NCI-H2029 (cell line): ENCODE data around the gene SLX4IP.

ENCODE experiments used
- DNase-seq: peaks from one replicate; lab custom pipeline; 2025; lab: John Stamatoyannopoulos, UW

The SLX4IP gene

DNA sequence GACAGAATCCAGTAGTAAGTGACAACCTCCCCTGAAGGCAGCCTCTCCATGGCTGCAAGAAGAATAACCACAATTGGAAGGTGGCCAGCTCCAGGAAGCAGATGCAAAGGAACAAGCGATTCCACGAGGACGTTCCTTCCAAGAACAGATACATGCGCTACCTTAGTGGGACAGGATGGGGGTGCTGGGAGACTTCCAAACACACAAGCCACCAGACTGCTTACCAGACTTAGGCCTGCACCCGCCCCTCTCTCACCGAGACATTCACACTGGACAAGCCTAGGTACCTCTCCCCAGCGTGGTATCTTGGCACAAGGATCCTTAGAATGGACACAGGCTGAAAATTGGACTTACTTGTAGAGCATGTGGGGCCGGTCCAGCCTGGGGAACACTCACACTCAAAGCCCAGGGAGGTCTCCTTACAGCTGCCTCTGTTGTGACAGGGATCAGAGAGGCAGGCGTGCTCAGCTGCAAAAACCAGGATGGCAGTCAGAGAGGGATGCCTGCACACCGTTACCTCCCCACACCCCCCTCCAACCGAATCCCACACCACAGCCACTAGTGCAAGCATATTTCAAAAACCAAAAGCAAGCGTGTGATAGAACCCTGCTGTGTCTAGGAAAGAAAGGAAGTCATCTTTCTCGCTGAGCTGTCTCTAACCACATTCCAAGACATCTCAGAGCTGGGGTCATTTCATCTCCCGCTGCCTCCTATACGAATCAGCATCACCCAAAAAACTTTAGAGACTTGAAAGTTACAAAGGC lies 216.3 kb downstream of the SLX4IP start:
- no peak for DNase-seq

DNA sequence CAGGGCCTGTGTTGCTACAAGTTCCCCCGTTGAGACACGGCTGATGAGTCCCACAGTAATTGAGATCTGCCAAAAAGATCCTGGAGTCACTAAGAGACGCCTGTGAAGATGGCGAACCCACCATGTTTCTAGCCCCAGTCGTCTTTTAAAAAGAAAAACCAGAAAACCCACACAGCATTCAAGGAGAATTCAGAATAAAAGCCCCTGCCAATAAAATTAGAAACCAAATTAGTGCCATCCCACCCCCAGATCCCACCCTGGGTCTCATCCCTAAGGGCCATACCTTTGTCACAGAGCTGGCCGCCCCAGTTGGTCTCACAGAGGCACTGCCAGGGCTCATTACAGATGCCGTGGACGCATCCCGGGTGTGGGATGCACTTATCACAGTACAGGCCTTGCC lies 217.1 kb downstream of the SLX4IP start:
- no peak for DNase-seq

DNA sequence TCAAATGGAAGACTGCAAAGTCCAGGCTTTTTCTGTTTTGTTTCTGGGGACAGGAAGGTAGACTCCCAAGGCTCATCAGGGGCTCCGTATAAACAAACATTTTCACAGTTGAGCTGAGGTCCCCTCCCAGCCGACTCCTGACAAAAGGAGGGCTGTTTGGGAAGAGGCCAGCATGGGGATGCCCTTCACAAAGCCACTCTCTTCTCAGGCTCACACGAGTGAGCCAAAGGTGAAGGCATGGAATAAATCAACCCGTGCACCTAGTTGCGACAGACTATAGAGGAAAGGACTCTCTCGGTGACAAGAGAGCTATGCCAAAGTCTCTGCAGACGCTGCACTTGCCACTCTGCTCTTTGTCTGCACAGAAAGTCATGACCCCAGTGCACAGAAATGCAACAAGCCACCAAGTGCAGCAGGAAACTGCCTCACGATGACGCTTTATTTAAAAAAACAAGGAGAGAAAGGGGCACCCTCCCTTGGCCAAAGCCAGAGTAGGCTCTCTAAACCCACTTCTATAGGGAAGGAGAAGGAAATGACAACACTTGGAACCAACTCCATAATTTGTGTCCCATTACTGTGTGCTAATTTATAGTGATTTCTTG lies 217.7 kb downstream of the SLX4IP start:
- DNase-seq, result no peak

DNA sequence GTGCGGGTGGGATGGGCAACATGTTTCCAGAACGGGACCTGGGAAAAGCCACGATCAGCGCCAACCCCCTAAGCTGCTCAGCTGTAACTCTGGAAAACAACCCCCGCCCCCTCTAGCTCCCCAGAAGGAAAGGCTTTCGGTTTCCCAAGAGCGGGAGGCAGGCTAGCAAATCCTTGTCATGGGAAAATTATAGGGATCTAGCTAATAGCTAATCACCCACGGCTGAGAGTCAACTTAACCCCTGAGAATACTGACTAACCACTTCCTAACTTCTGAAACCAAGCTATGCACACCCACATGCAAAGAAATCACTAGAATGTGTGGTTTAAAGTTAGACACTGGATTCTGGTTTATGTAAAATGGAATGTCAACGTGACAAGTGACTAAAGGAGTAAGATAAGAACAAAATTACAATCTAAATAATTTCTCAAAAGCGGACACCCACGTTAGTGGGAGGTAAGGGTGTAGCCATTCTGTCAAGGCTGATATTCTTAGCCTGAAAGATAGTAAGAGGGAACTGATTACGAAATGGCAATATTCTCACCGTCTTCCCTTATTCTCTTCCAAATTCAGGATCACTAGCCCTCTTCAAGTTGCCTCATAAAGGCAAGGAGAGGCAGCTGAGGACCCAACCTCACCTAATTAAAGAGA lies 218.6 kb downstream of the SLX4IP start:
- DNase-seq, result no peak

DNA sequence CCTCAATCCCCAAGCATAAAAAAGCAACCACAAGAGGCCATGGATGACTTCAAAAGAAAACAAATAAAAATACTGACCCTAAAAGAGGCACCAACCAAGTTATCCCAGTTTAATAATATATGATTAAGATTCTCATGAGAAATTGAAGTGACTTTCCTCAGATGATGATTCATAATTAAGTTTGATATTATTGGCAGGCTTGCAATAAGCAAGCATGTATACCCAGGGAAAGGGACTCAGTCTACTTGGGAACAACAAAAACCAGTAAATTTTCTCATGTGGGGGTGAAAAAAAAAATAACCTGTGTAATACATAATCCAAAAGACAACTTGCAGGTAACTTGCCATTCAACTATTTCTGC lies 219.1 kb downstream of the SLX4IP start:
- DNase-seq, result no peak

DNA sequence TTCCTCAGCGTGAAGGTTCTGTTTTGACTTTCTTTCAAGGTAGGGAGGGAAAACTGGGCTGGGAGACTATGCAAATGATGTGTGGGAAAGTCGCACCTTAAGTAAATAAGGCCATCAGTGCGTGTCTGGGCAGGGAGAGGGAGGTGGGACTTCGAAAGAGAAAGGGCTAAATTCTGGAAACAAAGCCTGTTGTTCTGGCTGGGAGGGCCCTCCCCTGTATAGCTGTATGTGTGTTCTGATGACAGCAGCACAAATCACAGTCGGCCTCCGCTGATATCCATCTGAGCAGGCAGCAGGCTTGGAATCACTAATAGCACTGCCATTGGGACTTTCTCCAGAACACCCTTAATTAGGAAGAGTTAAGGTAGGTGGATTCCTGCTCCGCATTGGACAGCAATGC lies 219.5 kb downstream of the SLX4IP start:
- DNase-seq, result no peak

DNA sequence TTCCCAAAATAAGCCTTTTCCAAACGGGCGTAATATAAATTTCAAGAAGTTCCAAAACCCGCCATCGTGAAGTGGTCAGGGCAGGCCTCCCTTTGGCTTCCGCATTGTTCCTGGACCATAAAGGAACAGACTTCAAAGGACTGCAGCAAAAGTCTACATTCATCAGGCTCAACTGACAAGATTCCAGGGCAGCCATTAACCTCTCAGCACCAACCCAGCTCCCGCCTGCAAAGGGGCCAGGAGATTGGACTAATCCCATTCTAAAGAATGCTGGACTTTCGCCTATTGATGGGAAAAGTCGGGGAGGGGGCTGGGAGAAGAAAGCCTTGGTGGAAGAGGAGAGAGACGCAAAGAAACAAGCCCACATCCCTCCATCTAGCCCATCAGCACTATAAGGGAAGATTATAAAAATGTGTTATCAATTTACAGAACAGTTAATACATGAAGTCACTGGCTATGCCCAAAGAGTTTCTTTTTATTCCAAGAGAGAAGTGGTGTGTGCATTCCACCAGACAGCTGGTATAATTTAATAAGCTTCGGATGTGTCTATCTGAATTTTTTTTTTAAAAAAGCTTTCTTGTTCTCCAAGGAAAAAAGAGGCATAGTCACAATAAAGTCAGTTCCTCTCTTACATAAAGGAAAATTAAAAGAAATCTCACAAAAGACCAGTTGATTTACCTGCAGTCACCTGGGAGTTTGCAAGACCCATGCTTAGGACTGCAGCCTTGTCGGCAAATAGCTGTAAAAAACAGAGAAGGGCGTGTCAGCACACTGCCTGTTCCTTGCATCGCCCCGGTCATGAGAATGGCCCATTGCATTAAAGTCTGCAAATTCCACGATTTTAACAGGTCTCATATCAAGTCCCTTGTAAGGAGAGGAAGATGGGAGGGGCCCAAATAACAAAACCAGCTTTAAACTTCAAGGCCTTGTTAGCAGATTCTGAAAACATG lies 220.9 kb downstream of the SLX4IP start:
- no peak for DNase-seq

DNA sequence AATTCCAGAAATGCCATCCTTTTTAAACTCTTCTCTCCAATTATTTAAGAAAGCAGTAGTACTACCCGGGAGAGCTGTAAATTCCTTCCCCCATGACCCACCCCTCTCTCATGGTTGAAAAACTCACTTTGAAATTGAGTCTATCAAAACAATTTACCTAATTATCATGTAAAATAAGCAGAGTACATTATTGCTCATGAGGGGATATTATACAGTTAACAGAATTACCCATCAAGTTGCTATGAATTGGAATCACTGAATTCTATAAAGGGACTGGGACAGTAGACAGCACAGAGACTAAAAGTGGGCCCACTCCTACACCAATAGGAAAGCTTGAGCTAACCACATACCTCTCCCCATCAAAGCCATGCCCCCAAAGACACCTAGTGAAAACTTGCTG lies 222.3 kb downstream of the SLX4IP start:
- no peak for DNase-seq

DNA sequence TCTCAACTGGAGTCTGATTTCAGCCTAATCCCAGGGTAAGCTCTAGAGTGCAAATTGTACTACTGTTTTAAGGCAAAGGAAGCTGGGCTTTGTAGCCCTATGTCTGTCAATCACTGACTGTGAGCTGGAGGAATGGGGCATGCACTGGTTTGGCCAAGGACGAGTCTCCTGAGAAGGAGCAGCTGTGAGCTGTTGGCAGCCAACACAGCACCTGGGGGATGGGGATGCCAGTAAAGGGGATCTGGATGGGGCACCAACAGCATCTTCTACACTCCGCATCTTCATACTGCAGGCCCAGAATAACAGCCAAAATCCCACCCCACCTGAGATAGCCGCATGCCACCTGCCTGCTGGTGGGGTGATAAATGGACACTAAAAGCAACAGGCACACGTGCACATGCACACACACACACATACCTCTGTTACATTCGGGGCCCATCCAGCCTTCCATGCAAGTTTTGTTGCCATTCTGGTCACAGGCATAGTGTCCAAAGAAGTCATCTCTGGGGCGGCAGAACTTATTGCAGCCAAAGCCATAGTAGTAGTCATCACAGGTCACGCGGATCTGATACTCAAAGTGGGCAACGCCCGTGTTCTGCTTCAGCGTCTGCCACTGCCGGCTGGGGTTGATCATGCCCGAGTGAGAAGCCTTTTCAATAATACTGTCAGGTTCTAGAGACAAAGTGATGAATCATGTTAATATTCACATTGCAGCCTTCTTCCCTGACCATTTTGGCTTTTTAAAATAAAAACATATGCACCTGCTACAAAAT lies 223.1 kb downstream of the SLX4IP start:
- DNase-seq, result no peak

DNA sequence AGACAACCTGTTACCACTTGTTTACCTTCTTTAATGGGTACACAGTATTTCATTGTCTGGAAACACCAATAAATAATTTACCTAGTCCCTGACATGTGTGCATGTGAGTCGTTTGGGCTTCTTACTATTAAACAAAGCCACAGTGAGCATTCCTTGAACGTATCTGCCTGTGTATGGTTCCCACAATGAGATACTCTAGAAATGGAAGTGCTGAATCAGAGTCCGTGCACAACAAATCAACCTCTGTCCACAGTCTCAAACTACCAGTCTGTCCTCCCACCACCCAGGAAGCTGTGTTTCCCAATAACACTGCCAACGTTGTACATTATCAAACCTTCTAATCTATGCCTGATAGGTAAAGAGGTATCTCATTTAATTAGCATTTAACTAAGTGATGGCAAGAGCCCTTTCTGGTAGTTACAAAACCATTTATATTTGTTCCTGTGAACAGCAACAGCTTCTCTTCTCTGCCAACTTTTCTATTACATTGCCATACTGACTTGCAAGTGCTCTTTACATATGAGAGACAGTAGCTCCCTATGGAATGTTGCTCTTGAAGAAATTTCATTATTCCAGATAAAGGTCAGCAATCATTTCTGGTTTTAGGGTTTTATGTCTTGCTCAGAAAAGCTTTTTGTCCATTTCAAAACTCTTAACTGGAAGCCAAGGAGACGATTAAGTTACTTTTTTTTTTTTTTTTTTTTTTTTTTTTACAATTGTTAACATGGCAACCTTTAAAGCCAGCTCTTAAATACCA lies 223.9 kb downstream of the SLX4IP start:
- no peak for DNase-seq

DNA sequence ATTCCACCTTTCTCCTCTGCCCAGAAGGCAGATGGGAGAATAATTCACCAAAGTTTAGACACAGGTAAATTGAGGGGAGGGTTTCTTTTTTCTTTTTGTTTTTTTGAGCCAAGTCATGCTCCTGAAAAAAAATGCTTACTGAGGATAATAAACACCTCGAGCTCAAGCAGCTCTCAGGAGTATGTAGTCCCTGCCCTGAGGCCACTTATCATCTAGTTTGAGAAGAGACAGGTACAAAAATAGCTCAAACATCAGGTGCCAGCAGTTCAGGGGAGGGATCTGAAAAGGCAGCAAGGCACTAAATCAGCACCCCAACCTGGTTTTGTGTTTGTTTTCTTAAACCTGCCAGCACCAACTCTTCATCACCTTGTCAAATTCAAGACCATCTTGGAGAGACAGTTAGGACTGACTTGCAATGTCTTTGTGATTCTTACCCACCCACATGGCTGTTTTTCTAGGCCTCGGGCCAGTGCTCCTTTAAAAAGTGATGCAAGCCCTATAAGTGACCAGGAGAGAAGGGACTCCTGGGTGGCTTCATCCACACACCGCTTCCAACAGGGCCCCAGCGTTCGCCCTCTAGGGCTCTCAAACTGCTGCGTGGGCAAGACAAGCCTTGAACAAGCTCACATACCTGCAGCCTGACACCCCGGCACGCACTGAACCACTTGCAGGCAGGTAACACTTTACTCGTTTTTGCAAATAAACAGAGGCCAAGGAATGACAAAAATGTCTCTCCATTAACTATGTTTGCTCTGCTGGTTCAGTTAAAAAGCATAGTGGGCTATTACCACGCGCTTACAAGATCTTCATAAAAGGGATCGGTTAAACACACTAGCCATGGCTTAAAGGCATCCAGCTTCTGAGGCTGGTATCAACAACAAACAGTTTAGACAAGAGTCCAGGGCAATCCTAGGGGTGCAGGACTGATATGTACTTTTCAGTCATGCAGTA lies 224.8 kb downstream of the SLX4IP start:
- no peak for DNase-seq

DNA sequence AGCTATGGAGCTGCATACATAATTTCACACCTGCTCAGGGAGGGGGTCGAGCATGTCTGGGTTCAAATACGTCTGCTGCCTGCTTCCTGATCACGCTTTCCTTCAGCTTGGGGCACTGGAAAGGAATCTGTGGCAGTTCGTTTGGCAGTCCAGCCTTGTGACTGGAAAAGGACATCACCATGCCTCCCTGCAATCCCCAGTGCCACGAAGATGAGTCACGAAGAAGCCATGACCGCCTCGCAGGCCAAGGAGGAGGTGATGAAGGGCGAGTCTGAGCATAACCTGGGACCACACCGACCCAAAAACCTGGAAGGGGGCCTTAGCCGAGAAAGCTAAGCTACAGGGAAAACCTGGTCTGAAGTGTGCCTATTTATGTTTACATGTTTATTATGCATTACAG lies 225.6 kb downstream of the SLX4IP start:
- DNase-seq, result no peak

DNA sequence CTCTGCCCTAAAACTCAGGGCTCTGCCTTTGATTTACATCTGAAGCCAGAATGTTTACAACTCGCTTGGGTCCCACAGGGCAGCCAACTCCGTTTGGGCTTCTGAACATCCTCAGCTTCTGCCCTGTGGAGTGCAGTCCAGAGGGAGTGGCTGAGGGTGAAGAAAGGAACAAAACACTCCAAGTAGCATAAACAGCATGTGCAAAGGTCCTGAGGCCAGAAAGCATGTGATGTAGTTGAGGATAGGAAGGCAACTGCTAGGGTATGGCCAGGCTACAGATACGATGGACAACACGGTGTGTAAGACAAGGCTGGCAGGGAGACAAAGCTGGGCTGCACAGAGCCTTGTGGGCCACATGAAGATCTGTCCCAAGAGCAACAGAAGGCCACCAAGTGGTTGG lies 226.2 kb downstream of the SLX4IP start:
- DNase-seq, result no peak

DNA sequence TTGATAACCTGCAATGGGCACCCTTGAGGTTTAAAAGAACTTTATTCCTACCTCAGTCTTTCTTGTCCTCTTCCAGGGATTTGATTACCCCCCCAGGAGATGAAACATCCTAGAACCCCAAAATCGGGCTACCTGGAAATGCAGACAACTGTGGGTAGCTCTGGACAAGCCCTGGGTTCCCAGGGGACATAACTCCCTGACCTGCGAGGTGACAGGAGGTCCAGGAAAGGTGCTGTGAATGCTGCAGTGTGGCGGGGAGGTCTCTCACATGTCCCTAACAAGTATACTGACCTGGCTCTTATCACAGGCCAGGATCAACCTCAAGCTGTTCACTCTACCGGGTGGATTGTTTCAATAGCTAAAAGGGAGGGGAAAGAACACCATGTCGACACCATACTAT lies 227.0 kb downstream of the SLX4IP start:
- DNase-seq, result no peak

DNA sequence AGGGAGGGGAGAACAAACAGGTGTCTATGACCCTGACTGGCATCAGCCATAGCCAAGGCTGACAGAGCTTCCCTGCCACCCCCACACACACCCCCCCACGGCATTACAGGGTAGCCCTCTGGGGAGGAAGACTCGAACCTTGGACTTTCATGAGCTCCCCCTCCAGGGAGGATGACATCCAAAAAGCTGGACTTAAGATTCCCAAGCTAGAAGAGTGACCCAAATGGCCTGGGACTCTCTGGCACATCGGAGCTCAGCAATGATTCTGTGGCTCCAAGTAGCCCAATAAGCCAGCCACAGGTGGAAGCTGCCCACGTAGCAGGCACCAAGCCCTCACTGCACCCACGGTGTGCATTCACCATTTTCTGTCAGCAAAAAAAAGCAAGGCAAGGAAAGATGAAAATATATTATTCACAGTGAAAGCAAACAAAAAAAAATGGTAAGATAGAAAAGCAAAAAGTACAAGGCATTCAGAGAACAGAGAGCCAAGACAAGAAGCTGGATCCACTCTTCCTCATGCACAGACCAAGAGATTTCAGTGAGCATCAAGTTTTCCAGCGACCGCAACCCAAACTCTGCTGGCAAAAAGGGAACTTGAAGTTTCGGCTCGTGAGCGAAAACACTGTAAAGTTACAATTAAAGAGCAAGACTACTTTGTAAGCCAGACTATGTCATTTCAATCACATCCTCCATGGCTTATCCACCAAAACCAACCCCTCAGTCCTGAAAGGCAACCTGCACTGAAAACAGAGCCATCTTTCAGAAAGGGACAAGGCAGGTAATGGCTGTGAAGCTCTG lies 227.8 kb downstream of the SLX4IP start:
- no peak for DNase-seq

DNA sequence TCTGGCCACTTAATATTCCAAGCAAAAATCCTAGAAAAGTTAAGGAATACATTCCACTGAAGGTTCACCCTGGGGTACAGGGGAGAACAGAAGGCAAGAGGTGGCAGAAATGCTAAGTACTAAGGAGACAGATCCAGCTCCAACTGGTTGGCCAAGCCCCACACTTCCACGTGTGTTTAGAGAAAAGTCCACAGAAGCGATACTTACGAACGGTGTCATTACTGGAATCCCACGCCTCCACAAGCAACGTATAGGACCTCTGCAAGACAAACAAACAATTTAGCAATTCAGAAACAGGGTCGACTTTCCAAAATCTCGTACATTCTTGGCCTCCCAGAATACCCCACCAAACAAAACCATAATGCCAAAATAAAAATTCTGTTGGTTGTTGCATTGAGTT lies 228.7 kb downstream of the SLX4IP start:
- DNase-seq, result no peak

DNA sequence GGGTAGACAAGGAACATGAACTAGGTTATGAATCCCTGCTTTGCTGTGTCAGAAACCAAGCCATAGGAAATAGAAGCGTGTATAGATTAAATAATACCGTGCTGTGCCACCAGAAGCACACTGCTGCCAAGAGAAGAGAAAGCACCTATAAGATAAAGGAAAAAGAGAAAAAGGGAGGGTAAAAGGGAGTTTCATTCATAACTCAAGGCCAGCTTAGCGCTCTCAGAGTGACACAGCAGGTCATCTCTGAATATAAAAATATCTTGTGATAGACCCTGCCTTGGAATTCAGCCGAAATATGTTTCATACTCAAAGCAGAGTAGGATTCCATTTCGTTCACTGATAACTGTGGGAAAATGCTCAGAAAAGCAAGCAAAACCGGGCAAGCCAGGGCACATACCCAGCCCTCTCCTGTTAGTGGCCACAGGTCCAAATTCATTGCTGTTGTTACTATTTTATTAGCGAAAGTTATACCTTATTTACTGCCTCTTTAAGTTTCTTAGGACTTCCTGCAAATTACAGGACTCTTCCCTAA lies 230.0 kb downstream of the SLX4IP start:
- DNase-seq, result no peak

DNA sequence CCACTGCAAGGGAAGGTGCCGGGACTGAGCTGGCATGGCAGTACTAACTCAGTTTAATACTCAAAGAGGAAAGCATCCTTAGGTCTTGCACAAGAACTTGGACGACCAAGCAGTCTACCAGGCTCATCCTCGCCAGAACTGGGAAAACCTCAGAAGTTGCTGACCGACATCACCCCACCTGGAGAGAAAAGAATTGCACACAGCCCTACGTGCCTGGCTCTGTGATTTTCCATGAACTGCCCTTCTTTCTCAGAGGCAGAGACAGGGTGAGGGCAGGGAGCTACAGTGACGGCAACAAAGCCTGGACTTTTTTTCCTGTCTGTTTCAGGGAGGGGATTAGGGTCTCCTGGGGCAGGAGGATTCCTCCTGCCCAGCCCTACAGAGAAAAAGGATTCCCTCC lies 230.7 kb downstream of the SLX4IP start:
- DNase-seq, result no peak
